Stimulated activated CD8-positive, alpha-beta memory T cell treated with anti-CD3 and anti-CD28 coated beads, Interleukin-4, amount 100 ng/mL, for 48 hours (primary cell): ENCODE data around the gene DPP7.

Experiments used
- DNase-seq: peaks from one replicate; pipeline ENCODE4 v3.0.0-alpha.2; 2020

The DPP7 gene

GRCh38 chr9:137114613-137115393 lies at the start of gene DPP7:
TSS of gene DPP7 (minus strand) at chr9:137114733. CDS start at chr9:137114713, 20 bp downstream.
- peak; percentile 84 for DNase-seq

DNA sequence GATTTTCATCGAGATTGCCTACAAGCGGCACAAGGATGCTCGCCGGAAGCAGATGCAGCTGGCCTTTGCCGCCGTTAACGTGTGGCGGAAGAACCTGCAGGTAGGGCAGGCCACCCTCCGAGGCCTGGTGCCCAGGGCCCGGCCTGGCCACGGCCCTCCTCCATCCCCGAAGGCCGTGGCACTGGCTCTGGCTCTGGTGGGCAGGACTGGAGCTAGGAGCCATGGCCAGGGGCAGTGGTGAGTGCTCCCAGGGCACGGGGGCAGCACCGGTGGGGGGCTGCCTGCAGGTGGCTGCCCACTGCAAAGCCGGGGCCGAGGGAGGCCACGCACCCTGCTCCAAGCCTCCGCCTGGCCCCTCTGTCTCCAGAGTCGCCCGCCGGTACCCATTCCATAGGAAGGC lies 49.3 kb upstream of the DPP7 start:
- DNase-seq = no peak

DNA sequence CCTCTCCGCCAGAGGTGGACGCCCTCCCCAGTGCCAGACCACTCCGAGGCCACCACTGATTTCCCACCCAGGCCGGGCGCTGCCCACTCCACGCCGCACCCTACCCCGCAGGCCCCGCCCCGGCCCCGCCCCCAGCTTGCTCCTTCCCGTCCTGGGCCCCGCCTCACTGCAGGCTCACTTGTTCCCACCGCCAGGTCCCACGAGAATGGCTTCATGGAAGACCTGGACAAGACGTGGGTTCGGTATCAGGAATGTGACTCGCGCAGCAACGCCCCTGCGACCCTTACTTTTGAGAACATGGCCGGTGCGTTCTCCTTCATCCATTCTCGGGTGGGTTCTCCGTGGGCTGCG lies 48.8 kb upstream of the DPP7 start:
- no peak for DNase-seq

DNA sequence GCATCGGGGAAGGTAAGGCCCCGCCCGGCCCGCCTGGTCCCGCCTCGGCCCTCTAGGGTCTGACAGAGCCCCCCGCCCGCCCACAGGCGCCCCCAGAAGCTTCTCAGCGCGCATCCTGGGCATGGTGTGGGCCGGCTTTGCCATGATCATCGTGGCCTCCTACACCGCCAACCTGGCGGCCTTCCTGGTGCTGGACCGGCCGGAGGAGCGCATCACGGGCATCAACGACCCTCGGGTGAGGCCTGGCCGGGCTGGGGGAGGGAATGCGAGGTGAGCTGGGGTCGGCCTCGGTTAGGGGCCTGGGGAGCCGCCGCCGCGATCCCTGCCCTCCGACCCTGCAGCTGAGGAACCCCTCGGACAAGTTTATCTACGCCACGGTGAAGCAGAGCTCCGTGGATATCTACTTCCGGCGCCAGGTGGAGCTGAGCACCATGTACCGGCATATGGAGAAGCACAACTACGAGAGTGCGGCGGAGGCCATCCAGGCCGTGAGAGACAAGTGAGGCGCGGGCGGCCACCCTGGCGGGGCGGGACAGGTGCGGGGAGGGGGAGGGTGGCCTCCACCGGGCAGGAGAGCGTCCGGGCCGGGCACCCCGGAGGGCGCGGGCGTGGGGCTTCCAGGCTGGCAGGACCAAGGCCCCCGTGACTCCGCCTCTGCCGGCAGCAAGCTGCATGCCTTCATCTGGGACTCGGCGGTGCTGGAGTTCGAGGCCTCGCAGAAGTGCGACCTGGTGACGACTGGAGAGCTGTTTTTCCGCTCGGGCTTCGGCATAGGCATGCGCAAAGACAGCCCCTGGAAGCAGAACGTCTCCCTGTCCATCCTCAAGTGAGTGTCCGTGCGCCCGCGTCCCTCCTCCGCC lies 48.2 kb upstream of the DPP7 start:
- DNase-seq = no peak

DNA sequence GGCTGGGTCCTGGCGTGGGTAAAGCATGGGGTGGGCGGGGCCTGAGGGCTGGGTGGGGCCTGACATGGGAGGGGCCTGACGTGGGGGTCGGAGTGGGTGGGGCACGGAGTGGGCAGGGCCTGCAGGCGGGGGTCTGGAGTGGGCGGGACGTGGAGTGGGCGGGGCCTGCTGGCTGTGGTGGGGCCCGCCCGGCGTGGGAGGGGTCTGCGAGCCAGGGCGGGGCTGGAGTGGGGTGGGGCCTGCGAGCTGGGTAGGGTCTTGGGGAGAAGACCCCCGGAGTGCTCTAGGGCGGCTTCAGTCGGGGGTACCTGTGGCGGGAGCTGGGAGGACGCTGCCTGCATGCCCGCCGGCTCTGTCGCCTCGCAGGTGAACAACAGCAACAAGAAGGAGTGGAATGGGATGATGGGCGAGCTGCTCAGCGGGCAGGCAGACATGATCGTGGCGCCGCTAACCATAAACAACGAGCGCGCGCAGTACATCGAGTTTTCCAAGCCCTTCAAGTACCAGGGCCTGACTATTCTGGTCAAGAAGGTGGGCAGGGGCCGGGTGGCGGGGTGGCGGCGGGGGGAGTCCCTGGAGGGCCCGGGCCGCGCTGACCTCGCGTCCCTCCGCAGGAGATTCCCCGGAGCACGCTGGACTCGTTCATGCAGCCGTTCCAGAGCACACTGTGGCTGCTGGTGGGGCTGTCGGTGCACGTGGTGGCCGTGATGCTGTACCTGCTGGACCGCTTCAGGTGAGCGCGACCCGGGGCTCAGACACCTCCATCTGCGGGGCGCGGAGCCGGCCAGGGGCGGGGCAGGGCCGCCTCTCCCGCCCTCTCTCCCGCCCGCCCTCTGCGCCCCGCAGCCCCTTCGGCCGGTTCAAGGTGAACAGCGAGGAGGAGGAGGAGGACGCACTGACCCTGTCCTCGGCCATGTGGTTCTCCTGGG lies 47.3 kb upstream of the DPP7 start:
- DNase-seq = no peak

DNA sequence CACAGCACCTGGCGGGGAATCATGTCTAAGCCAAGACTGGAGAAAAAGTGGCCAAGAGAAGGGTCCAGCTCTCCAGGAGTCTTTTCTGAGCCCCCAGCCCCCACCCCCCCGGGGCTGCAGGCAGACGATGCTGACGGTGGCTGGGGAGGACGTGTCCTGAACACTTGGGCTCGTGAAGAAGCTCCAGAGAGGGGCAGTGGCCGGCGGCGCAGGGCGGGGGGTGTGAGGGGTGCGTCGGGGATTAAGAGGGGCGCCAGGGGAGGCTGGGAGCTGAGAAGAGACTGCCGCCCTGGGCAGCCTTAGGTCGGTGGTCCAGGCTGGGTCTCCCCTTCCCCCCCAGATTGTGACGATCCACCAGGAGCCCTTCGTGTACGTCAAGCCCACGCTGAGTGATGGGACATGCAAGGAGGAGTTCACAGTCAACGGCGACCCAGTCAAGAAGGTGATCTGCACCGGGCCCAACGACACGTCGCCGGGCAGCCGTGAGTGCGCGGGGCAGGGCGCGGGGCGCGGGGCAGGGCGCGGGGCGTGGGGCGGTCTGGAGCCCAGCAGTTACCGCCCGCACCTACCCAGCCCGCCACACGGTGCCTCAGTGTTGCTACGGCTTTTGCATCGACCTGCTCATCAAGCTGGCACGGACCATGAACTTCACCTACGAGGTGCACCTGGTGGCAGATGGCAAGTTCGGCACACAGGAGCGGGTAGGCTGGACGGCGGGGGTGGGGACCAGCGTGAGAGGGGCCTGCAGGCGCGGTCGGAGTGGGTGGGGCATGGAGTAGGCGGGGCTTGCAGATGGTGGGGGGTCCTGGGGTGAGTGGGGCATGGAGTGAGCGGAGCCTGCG lies 46.4 kb upstream of the DPP7 start:
- no peak for DNase-seq

GRCh38 chr9:137160054-137160425 lies 45.5 kb upstream of the DPP7 start:
- DNase-seq = no peak

DNA sequence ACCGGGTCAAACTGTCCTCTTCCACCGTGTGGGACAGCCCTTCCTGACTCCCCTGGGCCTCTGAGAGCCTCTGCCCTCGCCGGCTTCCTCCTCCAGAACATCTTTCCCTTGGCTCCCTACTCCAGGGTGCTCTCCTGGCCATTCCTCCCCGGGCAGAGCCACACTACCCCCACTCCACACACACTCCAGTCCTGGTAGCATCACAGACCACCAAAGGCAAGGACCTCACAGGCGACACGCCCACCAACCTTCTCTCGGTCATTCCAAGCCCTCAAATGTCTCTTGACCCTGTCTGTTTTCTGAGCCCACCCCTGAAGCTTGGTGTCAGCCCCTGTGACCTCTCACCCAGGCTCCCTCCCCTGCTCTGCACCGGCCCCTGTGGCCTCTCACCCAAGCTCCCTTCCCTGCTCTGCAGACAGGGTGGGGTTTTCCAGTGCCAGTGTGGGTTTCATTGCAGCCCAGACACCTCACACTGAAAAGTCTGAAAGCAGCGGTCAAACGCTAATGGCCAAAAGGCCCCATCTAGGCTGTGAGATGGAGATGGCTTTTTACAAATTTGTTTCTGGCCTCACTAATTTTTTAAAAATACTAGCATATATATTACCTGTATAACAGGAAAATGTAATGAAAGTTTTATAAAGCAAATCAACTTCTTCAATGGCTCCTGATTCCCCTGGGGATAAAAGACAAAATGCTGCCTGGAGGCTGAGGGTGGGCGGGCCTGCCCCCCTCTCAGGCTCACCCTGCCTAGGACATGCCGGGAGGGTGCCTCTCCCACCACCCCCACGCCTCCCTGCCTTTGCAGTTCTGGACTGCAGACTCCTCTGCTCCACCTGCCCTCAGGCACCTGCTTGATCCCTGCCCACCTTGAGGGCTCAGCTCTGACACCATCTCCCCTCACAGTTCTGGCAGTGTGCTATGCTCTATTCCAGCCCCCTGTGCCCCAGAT lies 44.8 kb upstream of the DPP7 start:
- DNase-seq = no peak

DNA sequence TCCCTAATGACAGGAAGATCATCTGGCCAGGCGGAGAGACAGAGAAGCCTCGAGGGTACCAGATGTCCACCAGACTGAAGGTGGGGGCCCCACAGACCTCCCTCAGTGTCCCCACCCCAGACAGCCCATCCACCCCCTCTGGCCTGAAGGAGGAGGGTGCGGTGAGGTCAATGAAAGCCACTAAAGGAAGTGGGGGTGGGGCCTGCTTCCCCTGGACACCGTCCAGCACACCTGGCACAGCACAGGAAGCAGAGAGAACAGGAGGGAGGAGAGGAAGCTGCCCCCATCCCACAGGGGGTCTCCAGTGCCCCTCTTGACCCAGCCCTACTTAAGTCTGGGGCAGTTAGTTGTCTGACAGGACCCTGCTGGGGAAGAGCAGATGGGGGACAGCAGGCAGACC lies 44.1 kb upstream of the DPP7 start:
- DNase-seq = no peak

- DNase-seq = no peak
Measured at GRCh38 chr9:137157618-137158415, 43.3 kb upstream of the DPP7 start.

DNA sequence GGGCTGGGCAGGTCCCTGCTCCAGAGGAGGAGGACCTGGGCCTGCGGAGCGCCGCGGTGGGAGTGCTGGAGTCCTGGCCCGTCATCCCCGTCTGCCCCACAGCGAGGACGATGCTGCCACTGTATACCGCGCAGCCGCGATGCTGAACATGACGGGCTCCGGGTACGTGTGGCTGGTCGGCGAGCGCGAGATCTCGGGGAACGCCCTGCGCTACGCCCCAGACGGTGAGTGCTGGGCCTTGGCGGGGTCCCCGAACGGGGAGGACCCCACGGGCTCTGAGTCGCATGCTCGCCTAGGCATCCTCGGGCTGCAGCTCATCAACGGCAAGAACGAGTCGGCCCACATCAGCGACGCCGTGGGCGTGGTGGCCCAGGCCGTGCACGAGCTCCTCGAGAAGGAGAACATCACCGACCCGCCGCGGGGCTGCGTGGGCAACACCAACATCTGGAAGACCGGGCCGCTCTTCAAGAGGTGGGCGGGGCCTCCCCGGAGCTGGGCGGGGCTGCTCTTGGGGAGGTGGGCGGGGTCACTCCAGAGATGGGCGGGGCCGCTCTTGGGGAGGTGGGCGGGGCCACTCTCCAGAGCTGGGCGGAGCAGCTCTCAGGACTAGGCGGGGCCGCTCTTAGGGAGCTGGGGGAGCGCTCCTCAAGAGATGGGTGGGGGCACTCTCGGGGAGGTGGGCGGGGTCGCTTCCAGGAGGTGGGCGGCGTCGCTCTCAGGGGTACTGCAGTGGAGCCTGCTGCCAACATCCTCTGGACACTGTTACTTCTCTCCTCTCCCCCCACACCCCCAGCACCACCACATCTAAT lies 42.2 kb upstream of the DPP7 start:
- peak; percentile 81 for DNase-seq

GRCh38 chr9:137152844-137153405 lies 38.4 kb upstream of the DPP7 start:
- no peak for DNase-seq

GRCh38 chr9:137150617-137151457 lies 36.3 kb upstream of the DPP7 start:
- peak; percentile 89 for DNase-seq

DNA sequence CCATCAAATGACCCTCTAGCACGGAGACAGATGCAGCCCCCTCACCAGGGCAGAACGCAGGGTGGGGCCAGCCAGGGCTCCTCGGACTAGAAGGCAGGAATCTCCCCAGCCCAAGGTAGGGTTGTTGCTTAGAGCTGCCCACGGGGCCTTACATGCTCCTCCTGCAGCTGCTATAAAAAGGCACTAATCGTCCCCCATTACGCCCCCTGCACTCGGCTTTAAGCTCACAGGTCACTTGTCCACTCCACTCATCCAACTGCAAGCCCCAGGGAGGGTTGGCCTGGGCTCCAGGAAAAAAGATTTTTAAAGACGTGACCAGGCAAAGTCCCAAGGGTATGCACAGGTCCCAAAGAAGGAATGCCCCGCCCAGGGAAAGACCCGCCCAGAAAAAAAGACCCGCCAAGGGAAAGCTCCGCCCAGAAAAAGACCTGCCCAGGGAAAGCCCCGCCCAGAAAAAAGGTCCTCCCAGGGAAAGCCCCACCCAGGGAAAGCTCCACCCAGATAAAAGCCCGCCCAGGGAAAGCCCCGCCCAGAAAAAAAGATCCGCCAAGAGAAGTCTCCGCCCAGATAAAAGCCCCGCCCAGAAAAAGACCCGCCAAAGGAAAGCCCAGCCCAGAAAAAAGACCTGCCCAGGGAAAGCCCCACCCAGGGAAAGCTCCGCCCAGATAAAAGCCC lies 35.5 kb upstream of the DPP7 start:
- peak; percentile 82 for DNase-seq

GRCh38 chr9:137149363-137149762 lies 34.8 kb upstream of the DPP7 start:
- DNase-seq = no peak

GRCh38 chr9:137148661-137149060 lies 34.1 kb upstream of the DPP7 start:
- DNase-seq = no peak

DNA sequence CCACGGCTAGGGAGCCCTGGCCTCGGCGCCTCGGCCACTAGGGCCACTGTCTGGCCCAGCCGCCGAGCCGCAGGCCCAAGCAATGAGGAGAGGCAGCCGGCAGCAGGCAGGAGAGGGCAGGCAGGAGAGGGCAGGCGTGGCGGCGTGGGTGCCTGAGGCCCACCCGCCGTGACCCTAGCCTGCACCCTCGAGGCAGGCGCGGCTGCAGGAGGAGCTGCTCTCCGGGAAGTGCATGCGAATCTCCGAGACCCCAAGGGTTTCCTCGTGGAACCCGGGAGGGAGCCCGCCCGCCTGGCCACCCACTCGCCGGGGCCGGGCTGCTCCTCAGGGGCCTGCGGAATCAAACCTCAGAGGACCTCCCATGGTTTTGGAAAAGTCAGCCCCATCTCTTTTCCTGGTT lies 33.7 kb upstream of the DPP7 start:
- DNase-seq = no peak
